H1 (cell line): Measurements from ENCODE around the gene C22orf23.

ENCODE experiments used
- CBX5 ChIP-seq: fragments of 300-800, 300-1000 bp; sonication (generic); IDR thresholded peaks from 2 replicates; pipeline ENCODE4 v1.7.1; 2016; ENCODE audit warnings: antibody characterized with exemption, low read length, low read depth
- CREB1 ChIP-seq: IDR thresholded peaks from 2 replicates; pipeline ENCODE4 v1.6.1; 2012; ENCODE audit warnings: inconsistent platforms
- EGR1 ChIP-seq: IDR thresholded peaks from 2 replicates; pipeline ENCODE4 v1.6.1; 2011; ENCODE audit warnings: low read depth, low read length, borderline replicate concordance
- EP300 ChIP-seq, 2 experiments: IDR thresholded peaks; 1 replicate in 1 of 2; 2 replicates in 1 of 2; pipeline ENCODE4 v1.6.1; 2011 to 2012; ENCODE audit warnings: low read depth in 2 of 2, low read length in 2 of 2, mild to moderate bottlenecking in 2 of 2, borderline replicate concordance in 1 of 2, inconsistent platforms in 1 of 2, moderate library complexity in 1 of 2
- EZH2 ChIP-seq: fragments of 200-600 bp; sonication (generic); IDR thresholded peaks from 2 replicates; pipeline ENCODE4 v1.7.1; 2012; ENCODE audit warnings: low read depth, mild to moderate bottlenecking, moderate library complexity, low read length, inconsistent platforms; ENCODE audit not compliant: severe bottlenecking
- GABPA ChIP-seq: IDR thresholded peaks from 2 replicates; pipeline ENCODE4 v1.6.1; 2011; ENCODE audit warnings: mild to moderate bottlenecking, low read length, moderate library complexity, borderline replicate concordance; ENCODE audit not compliant: insufficient read depth
- JUN ChIP-seq: IDR thresholded peaks from 2 replicates; pipeline ENCODE4 v1.6.1; 2011; ENCODE audit warnings: low read depth, mild to moderate bottlenecking, improper control_type of control experiment, low read length
- JUND ChIP-seq: IDR thresholded peaks from 2 replicates; pipeline ENCODE4 v1.6.1; 2011; ENCODE audit warnings: mild to moderate bottlenecking, improper control_type of control experiment, low read length
- PHF8 ChIP-seq: fragments of 200-600 bp; sonication (generic); conservative IDR thresholded peaks from 2 replicates; pipeline ENCODE4 v1.7.1; 2012; ENCODE audit warnings: low read depth, mild to moderate bottlenecking, inconsistent platforms, low read length, moderate library complexity
- POLR2A ChIP-seq, 2 experiments: IDR thresholded peaks; 1 replicate in 1 of 2; 2 replicates in 1 of 2; pipeline ENCODE4 v1.6.1; 2011; ENCODE audit warnings: low read depth in 2 of 2, low read length in 2 of 2, mild to moderate bottlenecking in 2 of 2; ENCODE audit errors: control extremely low read depth in 1 of 2
- RFX5 ChIP-seq: IDR thresholded peaks from 2 replicates; pipeline ENCODE4 v1.6.1; 2011; ENCODE audit warnings: low read depth, low read length, improper control_type of control experiment, borderline replicate concordance
- SP2 ChIP-seq: IDR thresholded peaks from 2 replicates; pipeline ENCODE4 v1.6.1; 2012; ENCODE audit warnings: mild to moderate bottlenecking, low read length, inconsistent platforms
- TAF1 ChIP-seq: IDR thresholded peaks from 2 replicates; pipeline ENCODE4 v1.6.1; 2011; ENCODE audit warnings: mild to moderate bottlenecking, low read depth, low read length
- TF ChIP-seq, protein P1 (sequence below), 3 experiments: IDR thresholded peaks; 1 replicate in 2 of 3; 2 replicates in 1 of 3; pipeline versions ENCODE4 v1.5.1 to v1.6.1; 2011; ENCODE audit warnings: low read length in 3 of 3, mild to moderate bottlenecking in 3 of 3, inconsistent platforms in 2 of 3, low read depth in 1 of 3, moderate library complexity in 1 of 3; ENCODE audit not compliant: insufficient read depth in 1 of 3; ENCODE audit errors: control extremely low read depth in 1 of 3

DNA sequence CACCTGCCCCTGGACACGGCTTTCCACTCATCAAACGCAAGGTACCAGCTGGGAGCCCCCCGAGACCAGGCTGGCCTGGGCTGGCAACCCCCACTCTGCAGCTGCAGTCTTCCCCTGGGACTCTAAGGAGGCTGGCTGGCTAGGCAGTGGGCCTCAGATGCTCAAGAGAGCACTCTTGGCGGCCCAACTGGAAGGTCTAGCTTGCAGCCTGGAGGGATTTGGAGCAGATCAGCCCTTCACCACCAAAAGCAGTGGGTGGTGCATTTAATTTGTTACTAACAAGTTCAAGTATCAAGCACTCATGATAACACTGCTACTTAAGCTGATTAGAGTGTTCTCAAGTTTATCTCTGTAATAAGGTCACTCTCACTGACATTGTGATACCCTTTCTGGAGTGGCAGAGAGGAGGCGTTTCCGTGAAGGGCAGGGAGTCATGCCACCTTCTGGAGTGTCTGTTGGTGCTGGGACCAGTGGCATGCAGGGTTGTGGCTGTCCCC lies 21.5 kb downstream of the C22orf23 start:
- TF ChIP-seq, protein P1, sequence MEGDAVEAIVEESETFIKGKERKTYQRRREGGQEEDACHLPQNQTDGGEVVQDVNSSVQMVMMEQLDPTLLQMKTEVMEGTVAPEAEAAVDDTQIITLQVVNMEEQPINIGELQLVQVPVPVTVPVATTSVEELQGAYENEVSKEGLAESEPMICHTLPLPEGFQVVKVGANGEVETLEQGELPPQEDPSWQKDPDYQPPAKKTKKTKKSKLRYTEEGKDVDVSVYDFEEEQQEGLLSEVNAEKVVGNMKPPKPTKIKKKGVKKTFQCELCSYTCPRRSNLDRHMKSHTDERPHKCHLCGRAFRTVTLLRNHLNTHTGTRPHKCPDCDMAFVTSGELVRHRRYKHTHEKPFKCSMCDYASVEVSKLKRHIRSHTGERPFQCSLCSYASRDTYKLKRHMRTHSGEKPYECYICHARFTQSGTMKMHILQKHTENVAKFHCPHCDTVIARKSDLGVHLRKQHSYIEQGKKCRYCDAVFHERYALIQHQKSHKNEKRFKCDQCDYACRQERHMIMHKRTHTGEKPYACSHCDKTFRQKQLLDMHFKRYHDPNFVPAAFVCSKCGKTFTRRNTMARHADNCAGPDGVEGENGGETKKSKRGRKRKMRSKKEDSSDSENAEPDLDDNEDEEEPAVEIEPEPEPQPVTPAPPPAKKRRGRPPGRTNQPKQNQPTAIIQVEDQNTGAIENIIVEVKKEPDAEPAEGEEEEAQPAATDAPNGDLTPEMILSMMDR (IDR thresholded peaks at IDR 0.05; ENCODE audit: control extremely low read depth in 1 of 3, insufficient read depth in 1 of 3, low read depth in 1 of 3, low read length in 3 of 3) = no peak
- no peak for TF ChIP-seq SP2
- no peak for TF ChIP-seq RFX5
- TF ChIP-seq JUN = no peak
- no peak for TF ChIP-seq JUND
- TF ChIP-seq GABPA = no peak
- TF ChIP-seq PHF8 = no peak
- no peak for TF ChIP-seq POLR2A (IDR thresholded peaks at IDR 0.05; ENCODE audit: control extremely low read depth in 1 of 2, low read depth in 2 of 2, low read length in 2 of 2)
- TF ChIP-seq TAF1 = no peak
- no peak for TF ChIP-seq EGR1
- no peak for TF ChIP-seq CBX5
- no peak for TF ChIP-seq EP300 (IDR thresholded peaks at IDR 0.05; ENCODE audit: borderline replicate concordance in 1 of 2, low read depth in 2 of 2, low read length in 2 of 2)
- TF ChIP-seq EZH2 = no peak
- no peak for TF ChIP-seq CREB1
